SK-N-MC (cell line): ENCODE results near the gene UCK1.

Source experiments
- DNase-seq: peaks from one replicate; pipeline ENCODE4 v3.0.0-alpha.2; 2011; ENCODE audit warnings: low read depth, low spot score
- H3K27ac ChIP-seq: fragments of 200-600 bp; sonication (generic); 2 replicates; pipeline ENCODE4 v1.5.1; 2016; ENCODE audit warnings: mixed run types
- H3K36me3 ChIP-seq: fragments of 200-600 bp; sonication (generic); 2 replicates; pipeline ENCODE4 v1.6.1; 2017; ENCODE audit warnings: antibody characterized with exemption, low read length, mixed read lengths; ENCODE audit not compliant: insufficient read depth
- H3K4me3 ChIP-seq: fragments of 200-600 bp; sonication (generic); 2 replicates; pipeline ENCODE4 v1.5.1; 2016
- H3K9ac ChIP-seq: fragments of 200-600 bp; sonication (generic); 2 replicates; pipeline ENCODE4 v1.8.0; 2017; ENCODE audit warnings: mixed run types, mixed read lengths; ENCODE audit not compliant: insufficient read length
- H3K9me3 ChIP-seq: fragments of 200-600 bp; sonication (generic); 2 replicates; pipeline ENCODE4 v1.6.1; 2017; ENCODE audit warnings: low read depth, mild to moderate bottlenecking, antibody characterized with exemption, low read length, moderate library complexity, mixed read lengths
- EZH2 ChIP-seq: fragments of 200-600 bp; sonication (generic); IDR thresholded peaks from one replicate; pipeline ENCODE4 v1.6.1; 2017; ENCODE audit warnings: antibody characterized with exemption
- FOXP2 ChIP-seq: optimal IDR thresholded peaks from 2 replicates; pipeline ENCODE3; 2011; ENCODE audit warnings: mild to moderate bottlenecking, moderate library complexity; ENCODE audit not compliant: insufficient read depth; ENCODE audit errors: extremely low read length, control extremely low read depth
- POLR2AphosphoS5 ChIP-seq: IDR thresholded peaks from 2 replicates; pipeline ENCODE4 v1.6.1; 2012; ENCODE audit warnings: mild to moderate bottlenecking, low read depth, low read length, borderline replicate concordance

The UCK1 gene

DNA sequence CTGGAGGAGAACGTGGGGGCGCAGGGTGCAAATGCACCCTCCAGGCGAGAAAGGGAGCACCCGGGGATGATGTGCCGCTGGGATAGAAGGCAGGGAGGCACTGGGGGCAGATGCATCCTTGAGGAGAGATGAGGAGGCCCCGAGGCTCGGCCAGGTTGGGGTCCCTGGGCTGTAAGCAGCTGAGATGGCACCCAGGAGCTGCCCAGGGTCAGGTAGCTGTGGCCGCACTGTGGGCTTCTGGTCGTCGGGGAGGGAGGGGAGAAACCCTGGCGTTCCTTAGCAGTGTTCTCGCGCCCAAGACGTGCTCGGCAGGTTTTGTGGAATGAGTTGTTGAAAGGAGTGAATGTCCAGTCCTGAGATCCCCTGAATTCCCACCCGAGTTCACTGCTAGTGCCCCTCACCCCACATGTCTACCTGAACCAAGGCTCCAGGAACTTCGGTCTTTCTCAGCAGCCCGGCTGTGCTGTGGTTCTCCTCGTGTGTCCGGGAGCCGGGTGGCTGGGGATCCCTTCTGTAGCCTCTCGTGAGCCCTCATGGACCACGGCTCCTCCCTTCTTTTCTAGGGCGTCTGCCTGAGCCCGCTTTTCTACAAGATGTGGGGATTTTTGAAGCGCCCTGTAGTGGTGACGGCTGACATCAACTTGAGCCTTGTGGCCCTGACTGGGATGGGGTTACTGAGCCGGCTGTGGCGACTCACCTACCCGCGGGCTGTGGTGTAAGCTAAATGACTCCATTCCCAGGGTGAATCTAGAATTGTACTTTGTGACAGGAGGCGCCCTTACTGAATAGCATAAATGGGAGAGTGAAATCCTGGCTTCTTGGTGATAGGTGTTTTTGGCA, 27.2 kb downstream of the UCK1 start:
- DNase-seq = no peak
- Histone ChIP-seq H3K27ac (no peak overlapping the region), H3K9ac (peak overlapping the region; percentile 93), H3K36me3 (peaks cover 7% of the 10 kb centered on the region), H3K4me3 (peak overlapping the region; percentile 96), H3K9me3 (no peaks in the 10 kb centered on the region)
- TF ChIP-seq EZH2 (no peak), POLR2AphosphoS5 (no peak), FOXP2 (no peak)

DNA sequence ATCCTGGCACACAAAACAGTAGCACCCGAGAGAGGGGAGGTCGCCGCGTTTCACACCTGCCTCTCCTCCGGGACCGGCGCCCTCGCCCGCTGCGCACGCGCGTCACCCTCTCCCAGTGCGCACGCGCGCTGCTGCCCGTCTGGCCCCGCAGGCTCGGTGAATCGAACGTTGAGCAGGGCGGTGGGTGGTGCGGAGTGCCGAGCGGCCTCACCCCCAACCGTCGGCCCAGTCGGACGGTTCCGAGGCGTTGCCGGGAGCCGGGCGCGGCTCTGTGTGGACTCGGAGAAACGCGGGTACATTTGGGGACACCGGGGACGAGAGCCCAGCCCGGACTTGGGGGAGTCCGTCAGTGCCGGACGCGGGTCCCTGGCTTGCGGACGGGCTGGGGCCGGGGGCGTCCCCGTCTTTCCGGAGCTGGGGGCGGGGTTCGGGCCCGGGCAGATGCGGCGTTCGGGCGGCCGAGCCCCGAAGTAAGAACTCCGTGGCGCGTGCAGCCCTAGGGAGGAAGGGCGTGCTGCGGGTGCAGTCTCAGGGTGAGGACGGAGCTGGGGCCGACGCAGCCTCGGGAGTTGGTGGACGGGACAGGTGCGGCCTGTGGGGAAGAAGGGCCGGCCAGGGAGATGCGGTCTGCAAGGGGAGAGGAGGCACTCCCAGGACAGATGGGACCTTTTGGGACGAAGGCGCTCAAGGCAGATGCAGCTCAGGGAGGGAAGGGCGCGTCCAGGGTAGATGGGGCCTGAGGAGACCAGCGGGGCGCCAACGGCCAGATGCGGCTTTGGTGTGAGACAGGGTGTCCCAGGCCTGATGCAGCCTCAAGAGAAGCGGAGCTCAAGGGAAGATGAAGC, 28.1 kb downstream of the UCK1 start, which contains the start of gene POMT1:
POMT1 (plus strand) TSS at position 138 of the 845 bp plus-strand sequence. CDS start 1,301 bp downstream, outside the sequence.
- peak within 1 kb of the TSS; percentile 96 for H3K4me3 ChIP-seq
- no peaks in the 10 kb centered on the region for H3K9me3 ChIP-seq
- H3K27ac ChIP-seq = peak within 1 kb of the TSS; percentile 4; the same call in 1 of the 2 replicates
- peak within 1 kb of the TSS; percentile 93 for H3K9ac ChIP-seq
- TF ChIP-seq POLR2AphosphoS5 (peak; percentile 93), EZH2 (no peak)
- no peak for DNase-seq
- peaks cover 13% of the 10 kb centered on the region for H3K36me3 ChIP-seq

DNA sequence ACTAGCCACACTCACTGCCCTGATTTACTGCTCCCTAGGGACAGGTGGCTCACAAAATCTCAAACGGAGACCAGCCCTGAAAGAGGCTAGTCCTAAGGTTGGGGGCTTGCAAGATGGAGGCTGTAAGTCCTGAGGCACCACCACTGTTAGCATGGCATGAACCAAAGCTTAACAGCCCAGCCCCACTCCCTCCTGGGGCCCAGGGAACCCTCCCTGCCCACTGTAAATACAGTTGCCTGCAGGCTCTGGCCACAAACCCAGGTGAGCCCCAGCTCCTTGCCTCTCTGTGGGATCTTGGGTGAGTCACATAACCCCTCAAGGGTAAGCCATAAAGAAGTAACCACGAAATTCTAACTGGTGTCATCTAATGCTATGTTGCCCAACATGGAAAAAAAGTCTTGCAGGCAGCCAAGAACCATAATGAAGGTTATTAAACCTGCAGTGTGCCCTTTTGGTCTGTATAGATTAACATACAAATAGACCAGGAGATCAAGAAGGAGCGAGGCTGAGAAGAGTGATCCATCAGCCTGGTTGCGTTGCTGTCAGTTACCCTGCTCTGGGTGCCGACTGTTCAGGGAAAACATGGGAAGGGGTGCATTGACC, 30.0 kb downstream of the UCK1 start:
- DNase-seq = no peak
- no peak overlapping the region for H3K4me3 ChIP-seq
- TF ChIP-seq POLR2AphosphoS5 (peak; percentile 3; the same call in 1 of the 2 replicates), EZH2 (no peak), FOXP2 (no peak)
- H3K36me3 ChIP-seq = peaks cover 32% of the 10 kb centered on the region
- H3K9ac ChIP-seq = no peak overlapping the region
- no peaks in the 10 kb centered on the region for H3K9me3 ChIP-seq
- peak overlapping the region; percentile 68; the same call in 1 of the 2 replicates for H3K27ac ChIP-seq

- no peak for DNase-seq
- peaks cover 39% of the 10 kb centered on the region for H3K36me3 ChIP-seq
- H3K9me3 ChIP-seq = no peaks in the 10 kb centered on the region
- TF ChIP-seq POLR2AphosphoS5 = peak; percentile 6; the same call in 1 of the 2 replicates
- no peak for TF ChIP-seq EZH2
- peak overlapping the region; percentile 68; the same call in 1 of the 2 replicates for H3K27ac ChIP-seq
- no peak overlapping the region for H3K9ac ChIP-seq
- H3K4me3 ChIP-seq = no peak overlapping the region
Observed at GRCh38 chr9:131500377-131500776, 30.7 kb downstream of the UCK1 start.

DNA sequence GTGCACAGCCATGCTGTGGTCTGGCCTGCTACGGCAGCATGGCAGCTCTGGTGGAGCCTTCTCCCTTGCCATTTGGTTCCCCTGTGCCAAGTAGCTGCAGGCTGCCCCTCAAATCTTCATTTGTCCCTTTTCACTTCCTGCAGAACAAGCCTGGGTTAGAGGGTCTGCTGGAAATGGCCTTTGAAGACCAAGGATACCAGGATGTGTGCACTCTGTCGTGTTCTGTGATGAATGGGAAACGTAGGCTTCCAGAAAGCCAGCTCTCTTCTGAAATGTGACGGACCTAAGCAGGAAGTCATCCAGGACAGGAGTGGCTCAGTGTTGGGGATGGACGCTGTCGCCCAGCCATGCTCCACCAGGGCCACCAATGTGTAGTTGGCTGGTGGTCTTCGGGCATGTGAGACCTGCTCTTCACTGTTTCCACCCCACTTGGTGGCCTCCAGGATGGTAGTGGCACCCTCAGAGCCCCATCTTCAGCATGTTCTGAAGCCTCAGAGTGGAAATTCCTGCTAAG, 31.8 kb downstream of the UCK1 start:
- TF ChIP-seq POLR2AphosphoS5 = no peak; the same call in 1 of the 2 replicates
- no peak for TF ChIP-seq FOXP2
- no peak for TF ChIP-seq EZH2
- Histone ChIP-seq H3K9me3 (no peaks in the 10 kb centered on the region), H3K27ac (peak overlapping the region; percentile 68), H3K36me3 (peaks cover 50% of the 10 kb centered on the region), H3K4me3 (no peak overlapping the region), H3K9ac (no peak overlapping the region)
- DNase-seq = no peak

DNA sequence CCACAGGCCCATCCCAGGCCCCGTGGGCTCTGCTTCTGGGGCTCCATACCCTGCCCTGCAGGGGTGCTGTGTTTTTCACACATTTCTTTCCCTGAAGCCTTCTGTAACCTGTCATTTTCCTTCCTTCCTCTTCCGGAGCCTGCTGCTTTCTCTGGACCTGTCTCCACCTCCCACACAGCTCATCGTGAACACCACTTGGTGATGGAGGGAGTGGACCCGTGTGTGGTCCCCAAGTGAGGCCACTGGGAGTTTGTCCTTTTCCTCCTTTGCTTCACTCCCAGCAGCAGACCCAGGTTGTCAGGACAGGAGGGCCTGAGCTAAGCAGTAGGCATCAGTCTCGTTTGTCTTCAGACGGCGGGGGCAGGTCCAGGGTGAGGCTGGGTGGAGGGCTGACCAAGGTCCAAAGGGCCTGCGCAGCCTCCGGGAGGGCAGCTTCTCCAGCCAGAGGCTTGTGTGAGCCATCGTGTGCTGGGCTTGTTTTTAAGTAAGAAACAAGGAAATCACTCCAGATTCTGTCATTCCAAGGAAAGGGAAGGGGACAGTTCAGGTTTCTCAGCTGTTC, 34.1 kb downstream of the UCK1 start:
- no peak overlapping the region for H3K4me3 ChIP-seq
- no peaks in the 10 kb centered on the region for H3K9me3 ChIP-seq
- no peak for DNase-seq
- TF ChIP-seq EZH2 = no peak
- TF ChIP-seq FOXP2 = no peak
- no peak for TF ChIP-seq POLR2AphosphoS5
- peaks cover 73% of the 10 kb centered on the region for H3K36me3 ChIP-seq
- H3K9ac ChIP-seq = no peak overlapping the region
- no peak overlapping the region for H3K27ac ChIP-seq

DNA sequence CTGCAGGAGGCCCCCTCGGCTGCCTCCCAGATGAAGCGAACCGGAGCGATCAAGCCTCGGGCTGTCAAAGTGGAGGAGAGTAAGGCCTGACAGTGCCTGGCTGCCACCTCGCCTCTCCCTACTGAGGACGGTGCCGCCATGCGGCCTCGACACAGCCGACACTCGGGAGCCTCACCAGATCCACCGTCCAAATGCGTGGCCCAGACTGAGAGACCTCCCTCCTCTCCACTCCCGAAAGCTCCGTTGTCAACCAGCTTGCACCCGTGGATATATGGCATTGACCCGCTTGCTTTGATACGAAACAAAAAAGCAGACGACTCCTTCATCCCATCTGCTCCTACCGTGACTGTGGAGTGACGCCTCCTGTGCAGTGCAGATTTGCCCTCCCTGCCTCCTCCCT, 35.3 kb downstream of the UCK1 start:
- no peaks in the 10 kb centered on the region for H3K9me3 ChIP-seq
- H3K9ac ChIP-seq = no peak overlapping the region
- H3K27ac ChIP-seq = no peak overlapping the region
- H3K4me3 ChIP-seq = no peak overlapping the region
- DNase-seq = no peak
- H3K36me3 ChIP-seq = peaks cover 85% of the 10 kb centered on the region
- TF ChIP-seq POLR2AphosphoS5 (no peak), EZH2 (no peak), FOXP2 (no peak)

DNA sequence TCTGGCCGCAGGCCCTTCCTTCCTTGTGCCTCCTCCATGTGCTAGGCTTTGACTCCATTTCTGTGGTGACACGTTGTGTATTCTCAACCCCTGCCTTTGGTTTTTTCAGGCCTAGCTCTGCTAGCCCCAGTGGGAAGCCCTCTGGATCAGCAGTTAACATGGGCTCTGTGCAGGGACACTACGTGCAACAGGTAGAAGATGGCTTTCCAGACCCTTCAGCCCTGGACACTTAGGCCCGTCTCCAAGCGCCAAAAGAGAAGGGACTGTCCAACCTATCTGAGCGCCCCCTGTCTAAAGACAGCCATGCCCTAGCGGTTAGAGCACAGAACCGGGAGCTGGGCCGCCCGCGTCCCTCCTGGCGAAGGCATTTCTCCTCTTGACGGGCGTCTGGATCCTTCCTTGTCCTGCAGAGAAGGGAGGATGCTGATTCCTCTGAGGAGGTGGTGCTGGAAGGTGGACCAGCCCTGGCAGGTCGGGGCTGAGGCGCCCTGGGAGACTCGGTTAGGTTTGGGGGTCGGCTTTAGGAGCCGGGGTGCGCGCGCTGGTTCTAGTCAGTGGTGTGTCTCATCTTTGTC, 36.7 kb downstream of the UCK1 start:
- H3K9me3 ChIP-seq = no peaks in the 10 kb centered on the region
- H3K36me3 ChIP-seq = peaks cover 97% of the 10 kb centered on the region
- no peak overlapping the region for H3K4me3 ChIP-seq
- H3K27ac ChIP-seq = no peak overlapping the region
- DNase-seq = no peak
- H3K9ac ChIP-seq = no peak overlapping the region
- TF ChIP-seq EZH2 = no peak
- no peak for TF ChIP-seq POLR2AphosphoS5
- no peak for TF ChIP-seq FOXP2
